Right renal pelvis (tissue), 4 donors: ENCODE measurements around the gene C1orf87. TPM values are rescaled to one million over a fixed set of nuclear protein-coding genes. Genes with fewer than 3 reads are reported as not detected.
A peak's percentile ranks its signal among the peaks of the same experiment; 100 is the strongest.
"Not testable (repeated sequence)": the region's sequence is repeated elsewhere in the genome, so short reads cannot be mapped to it uniquely, and the experiment has no call there.

Experiments used
- DNase-seq, 4 donors: peaks; one replicate each; pipeline ENCODE4 v3.0.0-alpha.2; 2013; ENCODE audit warnings: low read depth in 4 of 4, low spot score in 3 of 4, missing footprints in 1 of 4
- polyA plus RNA-seq, 4 donors: library from polyadenylated mRNA; unstranded; fragments of 120-200 nt; gene quantifications; one replicate each; pipeline ENCODE4 v1.2.1, GENCODE V29; 2013; ENCODE audit not compliant: insufficient read length in 4 of 4

The C1orf87 gene
- polyA plus RNA-seq, 4 donors = 0.18 to 0.63 (median 0.26) TPM

DNA sequence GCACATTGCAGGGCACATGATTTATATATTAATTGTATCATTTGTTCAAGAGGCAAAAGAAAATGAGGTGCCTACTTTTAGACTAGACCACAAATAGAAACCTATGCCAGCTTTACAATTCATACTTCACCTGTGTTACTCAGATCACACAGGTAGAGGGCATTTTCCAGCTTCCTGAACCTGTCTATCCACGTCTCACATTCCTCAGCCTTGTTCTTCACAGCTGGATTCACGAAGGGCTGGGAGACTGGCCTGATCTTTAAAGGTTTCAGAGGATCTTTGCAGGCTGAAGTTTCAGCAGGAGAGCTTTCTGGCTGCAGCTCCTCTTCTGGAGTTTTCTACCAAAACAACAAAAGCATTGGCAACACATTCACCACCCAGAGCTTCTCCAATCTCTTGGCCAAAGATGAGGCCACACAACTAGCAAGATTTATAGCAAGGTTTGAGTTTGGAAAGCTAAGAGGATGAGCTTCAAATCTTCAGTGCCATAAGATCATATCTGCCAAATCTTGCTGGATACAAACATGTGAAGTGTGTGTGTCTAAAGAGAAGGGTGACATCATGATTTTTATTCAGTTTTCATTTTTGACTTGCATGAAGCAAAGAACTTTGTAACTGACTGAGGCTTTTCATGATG is 76.0 kb downstream of the C1orf87 start:
- DNase-seq = no peak

- DNase-seq = peak; percentile 38 to 50 (median 46)
These were observed 79.0 kb downstream of the C1orf87 start for GRCh38 chr1:59994302-59995198.

GRCh38 chr1:59992040-59992820 is 81.3 kb downstream of the C1orf87 start:
- DNase-seq = no peak

DNA sequence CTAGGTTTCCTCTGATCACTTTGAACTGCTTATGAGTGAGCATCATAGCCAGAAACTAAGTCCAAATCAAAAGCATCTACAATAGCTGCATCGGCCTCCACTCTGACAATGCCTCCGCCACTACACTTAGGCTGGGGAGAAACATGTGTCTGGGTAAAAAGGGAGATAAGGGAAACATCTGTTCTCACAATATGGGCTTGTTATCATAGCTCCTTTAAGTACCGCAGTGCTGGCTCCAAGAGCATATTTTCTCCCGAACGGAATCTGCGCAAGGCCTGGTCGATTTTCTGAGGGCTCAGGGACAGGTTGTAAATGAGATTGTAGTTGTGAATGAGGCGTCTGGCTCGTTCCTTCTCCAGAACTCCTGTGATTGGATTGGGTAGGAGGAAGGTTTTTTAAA is 83.1 kb downstream of the C1orf87 start:
- DNase-seq = no peak

DNA sequence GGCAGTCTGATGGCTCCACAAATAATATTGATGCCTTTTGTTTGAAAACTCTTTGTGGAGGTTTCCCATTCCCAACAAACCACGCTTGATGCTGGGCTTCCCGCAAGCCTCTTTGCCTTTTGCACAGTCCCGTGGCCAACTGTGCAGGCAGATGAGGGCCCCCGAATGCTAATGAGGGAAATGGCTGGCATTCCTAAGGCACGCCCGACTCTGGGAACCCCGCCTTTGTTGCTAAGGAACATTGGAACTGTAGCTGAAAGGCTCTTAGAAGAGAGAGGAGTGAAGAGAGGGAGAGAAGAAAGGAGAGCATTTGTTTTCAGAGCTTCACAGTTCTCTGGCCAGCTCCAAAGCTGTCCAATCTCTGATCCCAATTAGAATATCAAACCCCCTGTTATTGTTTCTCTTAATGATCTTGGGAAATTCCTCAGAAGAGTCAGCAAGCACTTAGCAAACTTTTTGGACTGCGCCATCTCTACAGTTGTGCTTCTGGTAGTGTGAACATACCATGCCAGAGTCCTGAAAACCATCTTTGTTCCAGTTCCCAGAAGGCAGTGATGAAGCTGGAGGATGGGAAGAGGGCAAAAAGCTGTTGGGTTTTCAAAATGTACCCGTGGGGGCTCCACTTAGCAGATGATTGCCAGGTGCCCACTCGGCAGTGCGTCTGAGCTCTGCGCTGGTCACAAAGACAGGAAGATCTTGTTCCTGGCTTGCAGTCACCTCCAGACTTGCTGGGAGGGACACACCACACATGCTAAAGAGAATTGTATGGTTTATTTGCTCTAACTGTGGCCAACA is 86.9 kb downstream of the C1orf87 start:
- no peak for DNase-seq

GRCh38 chr1:59985911-59986515 is 87.6 kb downstream of the C1orf87 start:
- no peak for DNase-seq

DNA sequence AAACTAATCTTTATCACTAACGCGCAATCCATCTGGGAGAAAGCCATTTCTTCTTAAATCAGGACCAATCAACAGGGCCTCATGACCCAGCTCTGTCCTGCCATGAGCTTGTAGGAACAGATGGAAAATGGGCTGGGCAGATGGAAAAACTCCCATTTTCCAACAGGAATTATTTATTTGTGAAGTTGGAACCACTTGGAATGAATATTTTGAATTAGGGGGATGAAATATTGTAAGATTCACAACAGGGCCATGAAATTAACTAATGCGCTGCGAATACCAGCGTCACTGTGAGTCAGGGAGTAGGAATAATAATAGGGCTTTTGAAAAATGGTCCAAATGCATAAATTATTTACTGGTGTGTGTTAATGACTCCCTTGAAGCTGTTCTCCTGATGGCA is 93.9 kb downstream of the C1orf87 start:
- no peak for DNase-seq

GRCh38 chr1:59978511-59978910 is 95.1 kb downstream of the C1orf87 start:
- no peak for DNase-seq

DNA sequence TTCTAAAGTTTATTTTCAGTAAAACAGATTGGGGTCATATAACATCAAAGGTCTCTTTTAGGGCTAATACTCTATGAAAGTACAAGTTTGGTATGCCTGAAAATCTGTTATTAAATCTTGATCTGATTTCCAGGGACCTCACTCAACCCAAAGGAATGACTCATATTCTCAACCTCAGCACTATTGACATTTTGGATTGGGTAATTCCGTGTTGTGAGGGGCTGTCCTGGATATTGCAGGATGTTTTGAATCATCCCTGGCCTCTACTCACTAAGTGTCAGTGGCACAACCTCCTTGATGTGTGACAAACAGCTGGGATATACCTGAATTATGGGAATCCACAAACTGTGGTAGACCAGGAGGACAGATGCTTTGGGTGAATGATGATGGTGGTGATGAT is 95.5 kb downstream of the C1orf87 start:
- DNase-seq = no peak

DNA sequence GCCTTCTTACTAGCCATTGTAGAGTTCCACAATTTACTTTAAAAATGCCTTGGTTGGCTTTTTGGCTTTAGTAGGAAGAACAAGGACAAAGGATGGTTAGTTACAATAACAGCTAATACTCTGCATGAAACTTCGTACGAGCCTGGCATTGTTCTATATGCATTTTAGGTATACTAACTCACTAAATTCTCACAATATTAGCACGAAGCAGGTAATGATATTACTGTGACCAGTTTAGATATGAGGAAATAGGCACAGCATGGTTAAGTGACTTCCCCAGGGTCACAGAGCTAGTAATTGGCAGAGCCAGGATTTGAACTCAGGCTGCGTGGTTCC is 96.5 kb downstream of the C1orf87 start:
- DNase-seq = no peak

- DNase-seq = peak in 3 of 4 donors; percentile 39 to 52 (median 49)
These were observed 97.1 kb downstream of the C1orf87 start for GRCh38 chr1:59976194-59977074.

DNA sequence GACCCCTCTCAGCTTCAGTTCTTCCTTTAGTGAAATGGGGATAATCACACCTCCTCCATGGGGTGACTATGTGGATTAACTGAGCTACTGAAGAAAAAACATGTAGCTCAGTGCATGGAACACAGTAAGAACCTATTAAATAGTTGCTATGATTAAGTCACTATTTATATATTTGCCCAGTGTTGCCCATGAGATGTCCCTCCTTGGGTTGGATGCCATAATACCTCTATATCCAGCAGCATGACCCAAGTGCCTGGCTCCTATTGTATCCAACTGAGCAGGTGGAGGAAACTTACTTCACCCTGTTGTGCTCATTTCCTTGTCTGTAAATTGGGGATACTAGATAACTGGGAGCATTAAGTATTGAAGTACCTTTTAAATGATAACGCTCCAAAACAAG is 99.9 kb downstream of the C1orf87 start:
- DNase-seq = no peak

DNA sequence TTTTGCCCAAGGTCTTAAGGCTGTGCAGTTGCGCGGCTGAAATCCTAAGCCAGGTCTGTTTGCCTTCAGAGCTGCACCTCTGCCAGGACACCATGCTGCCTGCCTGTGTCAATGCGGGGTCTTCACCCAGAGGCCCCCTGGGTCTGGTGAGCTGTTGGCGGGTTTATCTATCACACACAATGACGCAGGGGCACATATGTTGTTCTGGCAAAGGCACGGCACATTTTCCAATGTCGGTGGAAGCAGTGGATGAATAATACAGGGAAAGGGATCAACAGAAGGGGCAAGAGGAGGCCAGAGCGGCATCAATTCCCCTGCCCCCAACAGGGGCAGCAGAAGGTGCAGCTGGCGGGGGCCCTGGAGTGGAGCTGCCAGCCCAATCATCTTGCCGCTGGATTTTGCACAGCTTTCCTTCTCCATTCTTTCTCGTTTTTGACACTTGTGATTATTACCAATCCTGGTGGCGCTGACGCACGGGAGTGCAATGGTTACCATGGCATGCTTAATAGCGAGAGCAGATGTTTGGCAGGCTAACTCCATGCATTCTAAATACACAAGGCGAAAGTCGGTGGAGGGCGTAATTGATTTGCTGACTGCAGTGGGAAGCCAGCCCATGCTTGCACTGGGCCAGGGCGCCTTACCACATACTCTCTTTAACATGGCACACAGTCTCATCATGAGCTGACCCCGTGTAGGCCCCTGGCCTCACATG is 101.2 kb downstream of the C1orf87 start:
- DNase-seq = no peak

- DNase-seq = peak; percentile 43 to 69 (median 50)
These were observed 102.1 kb downstream of the C1orf87 start for GRCh38 chr1:59971464-59971911.

DNA sequence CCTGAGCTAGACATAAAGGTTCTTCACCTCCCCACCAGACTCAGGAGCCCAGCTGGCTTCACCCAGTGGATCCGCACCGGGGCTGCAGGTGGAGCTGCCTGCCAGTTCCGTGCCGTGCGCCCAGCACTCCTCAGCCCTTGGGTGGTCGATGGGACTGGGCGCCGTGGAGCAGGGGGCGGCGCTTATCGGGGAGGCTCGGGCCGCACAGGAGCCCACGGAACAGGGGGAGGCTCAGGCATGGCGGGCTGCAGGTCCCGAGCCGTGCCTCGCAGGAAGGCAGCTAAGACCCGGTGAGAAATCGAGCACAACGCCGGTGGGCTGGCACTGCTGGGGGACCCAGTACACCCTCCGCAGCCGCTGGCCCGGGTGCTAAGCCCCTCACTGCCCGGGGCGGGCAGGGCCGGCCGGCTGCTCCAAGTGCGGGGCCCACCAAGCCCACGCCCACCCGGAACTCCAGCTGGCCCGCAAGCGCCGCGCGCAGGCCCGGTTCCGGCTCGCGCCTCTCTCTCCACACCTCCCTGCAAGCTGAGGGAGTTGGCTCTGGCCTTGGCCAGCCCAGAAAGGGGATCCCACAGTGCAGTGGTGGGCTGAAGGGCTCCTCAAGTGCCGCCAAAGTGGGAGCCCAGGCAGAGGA is 103.9 kb downstream of the C1orf87 start:
- DNase-seq = not testable (repeated sequence)

- not testable (repeated sequence) for DNase-seq
These were observed 104.8 kb downstream of the C1orf87 start for GRCh38 chr1:59968746-59969145.

DNA sequence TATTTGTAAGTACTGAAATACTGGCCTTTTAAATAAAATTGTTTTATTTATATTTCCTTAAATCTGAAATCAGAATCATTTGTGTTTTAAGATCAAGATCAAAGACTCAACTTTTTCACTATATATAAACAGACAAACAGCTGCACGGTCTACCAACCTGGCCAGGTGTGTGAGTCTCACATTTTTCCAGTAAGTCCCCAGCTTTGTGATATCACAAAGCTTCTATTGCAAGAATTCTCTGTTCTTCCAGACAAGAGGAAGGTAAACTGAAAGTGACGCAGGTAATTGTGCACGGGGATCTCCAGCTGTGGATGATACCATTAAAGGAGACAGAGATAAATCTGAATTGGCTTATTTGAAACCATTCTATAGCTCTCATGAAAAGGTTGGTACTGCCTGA is 105.8 kb downstream of the C1orf87 start:
- no peak for DNase-seq

DNA sequence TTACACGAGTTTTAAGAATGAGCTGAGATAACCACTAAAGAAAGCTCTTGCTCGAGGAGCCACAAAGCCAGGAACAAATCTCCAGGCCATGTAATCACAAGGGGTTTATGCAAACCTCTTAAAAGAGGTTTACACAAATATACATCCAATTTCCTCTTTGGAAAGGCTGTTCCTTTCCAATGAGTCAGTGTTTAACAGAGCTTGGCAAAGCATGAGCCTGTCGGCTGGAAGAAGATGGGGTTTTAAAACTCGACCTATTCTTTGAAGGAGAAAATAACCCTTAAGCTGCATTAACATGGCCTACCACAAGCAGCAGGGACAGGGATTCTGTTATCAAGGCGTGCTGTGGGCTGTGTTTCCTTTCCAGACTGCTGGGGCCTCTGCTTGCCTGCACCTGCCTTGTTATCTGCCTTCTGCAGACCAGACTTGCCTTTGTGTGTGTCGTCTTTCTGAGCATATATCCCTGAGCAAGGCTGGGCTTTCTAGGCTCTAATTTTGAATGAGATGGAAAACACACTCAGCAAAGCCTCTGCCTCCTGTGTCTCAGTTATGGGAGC is 106.4 kb downstream of the C1orf87 start:
- no peak for DNase-seq
